ENCODE results near the gene SORCS1. TPM values are rescaled to one million over a fixed set of nuclear protein-coding genes. Genes with fewer than 3 reads are reported as not detected.

SORCS1 gene
- total RNA-seq, 1 donor from 2014 or later, result 16.7 TPM

- DNase-seq (ENCODE audit: low spot score in 2 of 2) (no peak), FAIRE-seq (no peak)
Measured at GRCh38 chr10:106567629-106568028, 596.9 kb downstream of the SORCS1 start.

- DNase-seq (ENCODE audit: low spot score in 2 of 2) (peak; percentile 3 to 7), FAIRE-seq (no peak)
Measured at GRCh38 chr10:106566873-106567272, 597.6 kb downstream of the SORCS1 start.

- DNase-seq (ENCODE audit: low spot score in 2 of 2), result no peak
- FAIRE-seq, result no peak
Measured at GRCh38 chr10:106565546-106565945, 599.0 kb downstream of the SORCS1 start.

GRCh38 chr10:106563384-106563783 lies 601.1 kb downstream of the SORCS1 start:
- FAIRE-seq, result no peak
- DNase-seq (ENCODE audit: low spot score in 2 of 2), result no peak

- DNase-seq (ENCODE audit: low spot score in 2 of 2) (no peak), FAIRE-seq (no peak)
Measured at GRCh38 chr10:106560925-106561640, 603.4 kb downstream of the SORCS1 start.

GRCh38 chr10:106559442-106559841 lies 605.1 kb downstream of the SORCS1 start:
- DNase-seq (ENCODE audit: low spot score in 2 of 2) (no peak), FAIRE-seq (no peak)

GRCh38 chr10:106557951-106558733 lies 606.4 kb downstream of the SORCS1 start:
- no peak for FAIRE-seq
- no peak for DNase-seq (ENCODE audit: low spot score in 2 of 2)

GRCh38 chr10:106557053-106557452 lies 607.5 kb downstream of the SORCS1 start:
- no peak for FAIRE-seq
- no peak for DNase-seq (ENCODE audit: low spot score in 2 of 2)

GRCh38 chr10:106555599-106555998 lies 608.9 kb downstream of the SORCS1 start:
- FAIRE-seq (no peak), DNase-seq (ENCODE audit: low spot score in 2 of 2) (no peak)

- FAIRE-seq, result no peak
- DNase-seq (ENCODE audit: low spot score in 2 of 2), result no peak
Measured at GRCh38 chr10:106551501-106552062, 612.9 kb downstream of the SORCS1 start.

- DNase-seq (ENCODE audit: low spot score in 2 of 2) (no peak), FAIRE-seq (no peak)
Measured at GRCh38 chr10:106548832-106549231, 615.7 kb downstream of the SORCS1 start.

GRCh38 chr10:106547047-106547635 lies 617.4 kb downstream of the SORCS1 start:
- DNase-seq (ENCODE audit: low spot score in 2 of 2) (no peak), FAIRE-seq (no peak)

GRCh38 chr10:106542461-106542860 lies 622.0 kb downstream of the SORCS1 start:
- no peak for DNase-seq (ENCODE audit: low spot score in 2 of 2)
- FAIRE-seq, result no peak

GRCh38 chr10:106540645-106541044 lies 623.9 kb downstream of the SORCS1 start:
- no peak for DNase-seq (ENCODE audit: low spot score in 2 of 2)
- no peak for FAIRE-seq

- DNase-seq (ENCODE audit: low spot score in 2 of 2) (no peak), FAIRE-seq (no peak)
Measured at GRCh38 chr10:106537866-106538265, 626.6 kb downstream of the SORCS1 start.

GRCh38 chr10:106535304-106535953 lies 629.1 kb downstream of the SORCS1 start:
- DNase-seq (ENCODE audit: low spot score in 2 of 2) (no peak), FAIRE-seq (no peak)

GRCh38 chr10:106534441-106534840 lies 630.1 kb downstream of the SORCS1 start:
- no peak for FAIRE-seq
- no peak for DNase-seq (ENCODE audit: low spot score in 2 of 2)

GRCh38 chr10:106528702-106529101 lies 635.8 kb downstream of the SORCS1 start:
- FAIRE-seq (no peak), DNase-seq (ENCODE audit: low spot score in 2 of 2) (no peak)

GRCh38 chr10:106525835-106526234 lies 638.7 kb downstream of the SORCS1 start:
- no peak for FAIRE-seq
- no peak for DNase-seq (ENCODE audit: low spot score in 2 of 2)
